Nephron (organoid): Measurements from ENCODE around the gene ACP4.
"Not testable (repeated sequence)": the region's sequence is repeated elsewhere in the genome, so short reads cannot be mapped to it uniquely, and the experiment has no call there.

Experiments used
- H3K27ac Mint-ChIP-seq, 3 experiments: 2 replicates each; pipeline ENCODE4 v1.8.0; 2020; ENCODE audit warnings: mixed read lengths in 3 of 3, mild to moderate bottlenecking in 2 of 3, moderate library complexity in 1 of 3
- H3K27me3 Mint-ChIP-seq: 2 replicates; pipeline ENCODE4 v1.8.0; 2021; ENCODE audit warnings: low read depth, mild to moderate bottlenecking, moderate library complexity, mixed read lengths
- H3K36me3 Mint-ChIP-seq: 2 replicates; pipeline ENCODE4 v1.8.0; 2020; ENCODE audit warnings: low read depth, mixed read lengths
- H3K4me1 Mint-ChIP-seq: 2 replicates; pipeline ENCODE4 v1.8.0; 2020; ENCODE audit warnings: mixed read lengths
- H3K4me3 Mint-ChIP-seq, 3 experiments: 2 replicates each; pipeline ENCODE4 v1.8.0; 2020; ENCODE audit warnings: mild to moderate bottlenecking in 3 of 3, mixed read lengths in 3 of 3, moderate library complexity in 2 of 3
- H3K9me3 Mint-ChIP-seq: 2 replicates; pipeline ENCODE4 v1.8.0; 2020; ENCODE audit warnings: mixed read lengths
- TF ChIP-seq, protein P1 (sequence below), 3 experiments: fragments of 200-600 bp; sonication (generic); IDR thresholded peaks; one replicate each; pipeline ENCODE4 v1.5.0; 2021; ENCODE audit warnings: antibody characterized with exemption in 3 of 3; ENCODE audit not compliant: unreplicated experiment in 3 of 3

ACP4 gene, protein sequence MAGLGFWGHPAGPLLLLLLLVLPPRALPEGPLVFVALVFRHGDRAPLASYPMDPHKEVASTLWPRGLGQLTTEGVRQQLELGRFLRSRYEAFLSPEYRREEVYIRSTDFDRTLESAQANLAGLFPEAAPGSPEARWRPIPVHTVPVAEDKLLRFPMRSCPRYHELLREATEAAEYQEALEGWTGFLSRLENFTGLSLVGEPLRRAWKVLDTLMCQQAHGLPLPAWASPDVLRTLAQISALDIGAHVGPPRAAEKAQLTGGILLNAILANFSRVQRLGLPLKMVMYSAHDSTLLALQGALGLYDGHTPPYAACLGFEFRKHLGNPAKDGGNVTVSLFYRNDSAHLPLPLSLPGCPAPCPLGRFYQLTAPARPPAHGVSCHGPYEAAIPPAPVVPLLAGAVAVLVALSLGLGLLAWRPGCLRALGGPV

DNA sequence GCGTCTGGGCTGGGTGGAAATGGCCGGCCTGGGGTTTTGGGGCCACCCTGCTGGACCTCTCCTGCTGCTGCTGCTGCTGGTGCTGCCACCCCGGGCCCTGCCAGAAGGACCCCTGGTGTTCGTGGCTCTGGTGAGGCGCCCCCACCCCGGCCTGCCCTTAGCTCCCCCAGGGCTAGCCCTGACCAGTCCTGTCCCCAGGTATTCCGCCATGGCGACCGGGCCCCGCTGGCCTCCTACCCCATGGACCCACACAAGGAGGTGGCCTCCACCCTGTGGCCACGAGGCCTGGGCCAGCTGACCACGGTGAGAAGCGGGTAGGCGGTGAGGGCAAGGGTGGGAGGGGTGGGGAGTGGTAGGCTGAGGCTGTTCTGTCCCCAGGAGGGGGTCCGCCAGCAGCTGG, at the start of gene ACP4:
Gene ACP4, plus strand, starts transcription at position 20 of the 400 bp plus-strand sequence. Its CDS starts 0 bp downstream, at position 20.
- no peak within 1 kb of the TSS for H3K4me3 Mint-ChIP-seq
- H3K36me3 Mint-ChIP-seq = no peaks in the 10 kb centered on the region
- H3K27me3 Mint-ChIP-seq = peaks cover 6% of the 10 kb centered on the region
- TF ChIP-seq, protein P1, sequence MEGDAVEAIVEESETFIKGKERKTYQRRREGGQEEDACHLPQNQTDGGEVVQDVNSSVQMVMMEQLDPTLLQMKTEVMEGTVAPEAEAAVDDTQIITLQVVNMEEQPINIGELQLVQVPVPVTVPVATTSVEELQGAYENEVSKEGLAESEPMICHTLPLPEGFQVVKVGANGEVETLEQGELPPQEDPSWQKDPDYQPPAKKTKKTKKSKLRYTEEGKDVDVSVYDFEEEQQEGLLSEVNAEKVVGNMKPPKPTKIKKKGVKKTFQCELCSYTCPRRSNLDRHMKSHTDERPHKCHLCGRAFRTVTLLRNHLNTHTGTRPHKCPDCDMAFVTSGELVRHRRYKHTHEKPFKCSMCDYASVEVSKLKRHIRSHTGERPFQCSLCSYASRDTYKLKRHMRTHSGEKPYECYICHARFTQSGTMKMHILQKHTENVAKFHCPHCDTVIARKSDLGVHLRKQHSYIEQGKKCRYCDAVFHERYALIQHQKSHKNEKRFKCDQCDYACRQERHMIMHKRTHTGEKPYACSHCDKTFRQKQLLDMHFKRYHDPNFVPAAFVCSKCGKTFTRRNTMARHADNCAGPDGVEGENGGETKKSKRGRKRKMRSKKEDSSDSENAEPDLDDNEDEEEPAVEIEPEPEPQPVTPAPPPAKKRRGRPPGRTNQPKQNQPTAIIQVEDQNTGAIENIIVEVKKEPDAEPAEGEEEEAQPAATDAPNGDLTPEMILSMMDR (IDR thresholded peaks at IDR 0.05; ENCODE audit: unreplicated experiment in 3 of 3) = no peak
- H3K9me3 Mint-ChIP-seq = no peaks in the 10 kb centered on the region
- no peaks in the 10 kb centered on the region for H3K4me1 Mint-ChIP-seq
- no peak within 1 kb of the TSS for H3K27ac Mint-ChIP-seq

DNA sequence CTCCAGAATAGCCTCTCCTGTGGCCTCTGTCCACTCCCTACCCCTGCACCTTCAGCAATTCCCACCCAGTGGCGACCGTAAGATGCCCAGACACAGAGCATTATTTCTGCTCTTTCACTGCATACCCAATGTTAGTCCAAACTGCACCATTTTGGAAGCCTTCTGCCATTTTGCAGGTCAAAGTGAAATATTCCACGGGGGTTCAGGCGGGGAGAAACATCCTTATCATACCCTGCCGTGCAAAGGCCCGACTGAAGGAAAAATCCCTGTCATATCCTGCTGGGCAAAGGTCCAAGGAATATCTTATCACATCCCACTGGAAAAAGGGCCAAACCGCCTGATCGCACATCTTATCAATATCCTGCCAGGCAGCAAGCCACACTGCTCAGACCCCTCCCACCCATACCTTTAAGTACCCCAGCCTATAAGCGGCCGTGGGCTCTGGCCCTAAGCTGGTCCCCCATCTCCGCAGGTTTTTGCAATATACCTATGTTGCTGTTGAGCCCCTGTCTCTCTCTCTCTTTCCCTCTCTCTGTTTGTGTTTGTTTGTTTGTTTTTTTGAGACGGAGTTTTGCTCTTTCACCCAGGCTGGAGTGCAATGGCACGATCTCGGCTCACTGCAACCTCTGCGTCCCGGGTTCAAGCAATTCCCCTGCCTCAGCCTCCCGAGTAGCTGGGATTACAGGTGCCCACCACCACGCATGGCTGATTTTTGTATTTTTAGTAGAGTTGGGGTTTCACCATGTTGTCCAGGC, 48.9 kb upstream of the ACP4 start:
- no peak overlapping the region for H3K4me3 Mint-ChIP-seq
- H3K4me1 Mint-ChIP-seq = no peaks in the 10 kb centered on the region
- no peaks in the 10 kb centered on the region for H3K9me3 Mint-ChIP-seq
- peaks cover 38% of the 10 kb centered on the region for H3K27me3 Mint-ChIP-seq
- H3K36me3 Mint-ChIP-seq = no peaks in the 10 kb centered on the region
- TF ChIP-seq, protein P1 (IDR thresholded peaks at IDR 0.05; ENCODE audit: unreplicated experiment in 3 of 3) = no peak
- H3K27ac Mint-ChIP-seq = no peak overlapping the region

DNA sequence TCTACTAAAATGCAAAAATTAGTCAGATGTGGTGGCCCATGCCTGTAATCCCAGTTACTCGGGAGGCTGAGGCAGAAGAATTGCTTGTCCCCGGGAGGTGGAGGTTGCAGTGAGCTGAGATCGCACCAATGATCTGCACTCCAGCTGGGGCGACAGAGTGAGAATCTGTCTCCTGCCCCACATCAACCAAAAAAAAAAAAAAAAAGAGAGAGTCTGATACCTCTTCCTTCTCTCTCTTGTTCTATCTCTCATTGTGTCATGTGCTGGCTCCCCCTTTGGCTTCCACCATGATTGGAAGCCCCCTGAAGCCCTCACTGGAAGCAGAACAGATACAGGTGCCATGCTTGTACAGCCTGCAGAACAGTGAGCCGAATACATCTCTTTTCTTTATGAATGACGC, 46.7 kb upstream of the ACP4 start:
- H3K4me3 Mint-ChIP-seq = no peak overlapping the region
- H3K27ac Mint-ChIP-seq = no peak overlapping the region
- H3K4me1 Mint-ChIP-seq = no peaks in the 10 kb centered on the region
- no peaks in the 10 kb centered on the region for H3K9me3 Mint-ChIP-seq
- no peaks in the 10 kb centered on the region for H3K36me3 Mint-ChIP-seq
- TF ChIP-seq, protein P1 (IDR thresholded peaks at IDR 0.05; ENCODE audit: unreplicated experiment in 3 of 3) = no peak
- H3K27me3 Mint-ChIP-seq = peaks cover 30% of the 10 kb centered on the region

DNA sequence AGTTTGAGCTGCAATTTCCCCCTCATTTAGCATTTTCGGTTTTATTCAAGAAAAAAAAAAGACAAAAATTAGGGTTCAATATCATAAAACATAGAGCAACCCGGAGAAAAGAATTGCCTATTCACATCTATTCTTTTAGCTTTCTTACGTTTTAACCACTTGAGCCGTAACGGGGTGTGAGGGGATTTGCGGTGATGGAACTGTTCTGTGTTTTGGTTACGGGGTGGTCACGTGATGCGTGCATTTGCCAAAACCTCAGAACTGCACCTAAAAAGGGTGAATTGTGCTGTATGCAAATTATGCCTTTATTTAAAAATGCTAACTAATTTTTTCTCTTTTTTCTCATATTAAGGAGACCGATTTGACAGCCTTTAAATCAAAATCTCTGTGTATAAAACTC, 45.0 kb upstream of the ACP4 start:
- TF ChIP-seq, protein P1 (IDR thresholded peaks at IDR 0.05; ENCODE audit: unreplicated experiment in 3 of 3) = no peak
- peaks cover 20% of the 10 kb centered on the region for H3K27me3 Mint-ChIP-seq
- no peak overlapping the region for H3K4me3 Mint-ChIP-seq
- no peak overlapping the region for H3K27ac Mint-ChIP-seq
- H3K36me3 Mint-ChIP-seq = no peaks in the 10 kb centered on the region
- no peaks in the 10 kb centered on the region for H3K9me3 Mint-ChIP-seq
- no peaks in the 10 kb centered on the region for H3K4me1 Mint-ChIP-seq

DNA sequence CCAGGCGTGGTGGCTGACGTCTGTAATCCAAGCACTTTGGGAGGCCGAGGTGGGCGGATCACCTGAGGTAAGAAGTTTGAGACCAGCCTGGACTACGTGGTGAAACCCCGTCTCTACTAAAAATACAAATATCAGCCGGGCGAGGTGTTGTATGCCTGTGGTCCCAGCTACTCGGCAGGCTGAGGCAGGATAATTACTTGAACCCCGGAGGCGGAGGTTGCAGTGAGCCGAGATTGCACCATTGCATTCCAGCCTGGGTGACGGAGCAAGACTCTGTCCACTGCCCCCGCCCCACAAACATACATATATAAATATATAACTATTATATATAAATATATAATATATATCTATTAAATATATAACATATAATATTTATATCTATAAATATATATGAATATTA, 43.1 kb upstream of the ACP4 start:
- not testable (repeated sequence) for H3K9me3 Mint-ChIP-seq, H3K27me3 Mint-ChIP-seq, H3K4me3 Mint-ChIP-seq, H3K36me3 Mint-ChIP-seq, H3K4me1 Mint-ChIP-seq, H3K27ac Mint-ChIP-seq

DNA sequence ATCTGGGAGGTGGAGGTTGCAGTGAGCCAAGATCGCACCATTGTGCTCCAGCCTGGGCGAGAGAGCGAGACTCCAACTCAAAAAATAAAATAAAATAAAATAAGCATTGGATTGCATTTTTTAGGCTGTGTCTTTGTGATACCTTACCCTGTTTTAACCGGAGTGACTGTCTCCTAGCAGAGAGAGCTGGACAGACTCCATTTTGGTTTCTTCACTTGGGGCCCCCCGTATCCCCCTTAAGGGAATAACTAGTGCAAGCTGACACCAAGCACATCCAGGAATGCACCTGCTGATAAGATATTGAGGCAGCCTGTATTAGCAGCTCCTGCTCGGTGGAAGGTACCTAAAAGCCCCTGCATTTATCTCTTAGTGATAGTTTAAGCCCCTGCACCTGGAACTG, 40.7 kb upstream of the ACP4 start:
- no peak overlapping the region for H3K4me3 Mint-ChIP-seq
- H3K4me1 Mint-ChIP-seq = no peaks in the 10 kb centered on the region
- no peaks in the 10 kb centered on the region for H3K36me3 Mint-ChIP-seq
- H3K27ac Mint-ChIP-seq = no peak overlapping the region
- TF ChIP-seq, protein P1 (IDR thresholded peaks at IDR 0.05; ENCODE audit: unreplicated experiment in 3 of 3) = no peak
- H3K27me3 Mint-ChIP-seq = peaks cover 13% of the 10 kb centered on the region
- H3K9me3 Mint-ChIP-seq = no peaks in the 10 kb centered on the region
